GM18909 (cell line): ENCODE data around the gene SIRT6.
"Not testable (repeated sequence)": the region's sequence is repeated elsewhere in the genome, so short reads cannot be mapped to it uniquely, and the experiment has no call there.

Experiments used
- ATAC-seq: cut with Tn5 transposase; IDR thresholded peaks from one replicate; pipeline ENCODE4 v1.9.1; 2021; ENCODE audit warnings: mild to moderate bottlenecking; ENCODE audit not compliant: unreplicated experiment, poor library complexity

The SIRT6 gene

GRCh38 chr19:4177146-4177545 is 5.2 kb downstream of the SIRT6 start:
- no peak for ATAC-seq

- no peak for ATAC-seq
Measured at GRCh38 chr19:4175669-4175931, 6.8 kb downstream of the SIRT6 start.

- no peak for ATAC-seq
Measured at GRCh38 chr19:4174895-4175668, 7.3 kb downstream of the SIRT6 start.

DNA sequence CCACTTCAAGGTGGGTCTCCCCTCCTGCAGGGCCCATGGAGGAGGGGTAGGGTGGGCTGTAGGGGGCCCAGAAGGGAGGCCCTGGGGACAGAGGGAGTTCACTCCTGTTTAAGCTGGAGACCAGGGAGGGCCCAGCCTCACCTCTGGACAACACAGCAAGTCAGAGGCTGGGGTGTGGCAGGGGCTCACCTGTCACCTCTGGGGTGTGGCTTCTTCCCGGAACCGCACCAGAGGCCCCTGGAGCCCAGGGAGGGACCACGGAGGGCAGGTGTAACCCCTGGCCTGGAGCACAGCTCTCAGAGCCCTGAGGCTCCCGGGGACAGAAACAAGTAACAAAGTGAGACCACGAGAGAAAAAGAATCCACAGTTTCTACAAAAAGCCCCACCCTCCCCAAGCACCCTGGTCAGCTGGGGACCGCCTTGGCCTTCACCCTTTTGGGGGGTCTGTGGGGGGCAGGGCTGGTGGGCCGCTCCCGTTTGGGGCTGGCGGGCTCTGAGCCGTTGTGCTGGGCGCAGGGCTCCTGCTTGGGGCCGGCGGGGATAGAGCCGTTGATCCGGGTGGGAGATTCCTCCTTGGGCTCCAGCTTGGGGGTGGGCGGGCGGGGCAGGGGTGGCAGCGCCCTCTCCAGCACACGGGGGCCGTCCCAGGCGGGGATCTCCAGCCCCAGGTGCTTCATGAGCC is 8.0 kb downstream of the SIRT6 start:
- ATAC-seq = no peak

DNA sequence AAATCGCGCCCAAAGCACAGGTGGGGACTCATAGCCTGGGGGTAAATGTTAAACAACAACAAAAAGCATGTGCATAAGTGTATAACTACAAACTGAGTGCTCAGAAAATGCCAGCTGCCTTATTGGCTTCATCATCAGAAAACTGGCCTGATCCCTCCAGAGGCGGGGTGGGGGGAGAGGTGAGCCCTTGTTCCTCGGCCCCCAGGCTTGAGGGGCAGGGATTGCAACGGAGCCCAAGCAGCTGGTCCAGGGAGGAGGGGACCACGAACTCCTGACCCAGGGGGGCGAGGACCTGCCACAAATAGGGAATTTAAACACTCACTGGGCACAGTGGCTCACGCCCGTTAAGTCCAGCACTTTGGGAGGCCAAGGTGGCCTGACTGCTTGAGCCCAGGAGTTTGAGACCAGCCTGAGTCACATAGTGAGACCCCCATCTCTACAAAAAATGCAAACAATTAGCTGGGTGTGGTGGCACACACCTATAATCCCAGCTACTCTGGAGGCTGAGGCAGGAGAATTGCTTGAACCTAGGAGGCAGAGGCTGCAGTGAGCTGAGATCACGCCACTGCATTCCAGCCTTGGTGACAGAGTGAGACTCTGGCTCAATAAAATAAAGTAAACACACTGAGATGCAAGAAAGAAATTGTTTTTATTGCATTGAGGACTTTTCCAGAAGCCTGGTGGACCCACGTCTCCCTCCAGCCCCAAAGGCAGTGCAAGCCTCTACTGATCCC is 8.7 kb downstream of the SIRT6 start:
- no peak for ATAC-seq

DNA sequence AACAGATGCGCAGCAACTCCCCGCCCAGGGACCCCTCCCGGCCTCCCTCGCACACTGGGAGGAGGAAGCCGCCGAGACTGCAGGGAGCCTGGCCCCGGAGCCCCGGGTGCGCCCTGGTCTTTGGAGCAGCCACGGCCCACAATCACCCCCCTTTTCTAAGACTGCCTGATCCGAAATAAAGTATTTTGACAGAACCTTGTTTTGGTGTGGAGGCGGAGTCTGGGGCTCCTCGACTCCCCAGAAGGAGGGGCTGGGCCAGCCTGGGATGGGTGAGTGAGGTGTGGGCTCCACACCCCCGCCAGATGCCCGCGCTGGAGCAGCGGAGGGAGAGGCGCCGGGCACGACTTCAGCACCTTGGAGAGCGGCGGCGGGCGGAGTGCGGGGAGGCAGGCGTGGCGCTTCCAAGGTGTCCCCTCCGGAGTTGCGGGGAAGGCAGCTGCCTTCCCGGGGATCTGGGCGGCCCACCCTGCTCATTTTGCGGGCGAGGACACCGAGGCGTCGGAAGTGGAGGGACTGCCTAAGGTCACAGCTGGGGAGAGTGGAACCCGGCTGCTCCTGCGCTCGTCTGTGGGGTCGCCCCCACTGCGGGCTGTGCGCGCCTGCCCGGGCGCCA is 9.4 kb downstream of the SIRT6 start:
- no peak for ATAC-seq

DNA sequence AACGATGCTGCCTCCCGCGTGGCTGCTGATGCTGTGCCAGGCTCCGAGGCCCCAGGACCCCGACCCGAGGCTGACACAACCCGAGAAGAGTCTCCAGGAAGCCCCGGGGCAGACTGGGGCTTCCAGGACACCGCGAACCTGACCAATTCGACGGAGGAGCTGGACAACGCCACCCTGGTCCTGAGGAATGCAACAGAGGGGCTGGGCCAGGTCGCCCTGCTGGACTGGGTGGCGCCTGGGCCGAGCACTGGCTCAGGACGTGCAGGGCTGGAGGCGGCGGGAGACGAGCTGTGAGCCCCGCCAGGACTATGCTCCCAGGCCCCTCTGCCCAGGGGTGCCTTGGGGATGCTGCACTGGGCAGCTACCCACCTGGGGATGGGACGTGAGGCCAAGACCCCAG is 10.7 kb downstream of the SIRT6 start:
- ATAC-seq = no peak

DNA sequence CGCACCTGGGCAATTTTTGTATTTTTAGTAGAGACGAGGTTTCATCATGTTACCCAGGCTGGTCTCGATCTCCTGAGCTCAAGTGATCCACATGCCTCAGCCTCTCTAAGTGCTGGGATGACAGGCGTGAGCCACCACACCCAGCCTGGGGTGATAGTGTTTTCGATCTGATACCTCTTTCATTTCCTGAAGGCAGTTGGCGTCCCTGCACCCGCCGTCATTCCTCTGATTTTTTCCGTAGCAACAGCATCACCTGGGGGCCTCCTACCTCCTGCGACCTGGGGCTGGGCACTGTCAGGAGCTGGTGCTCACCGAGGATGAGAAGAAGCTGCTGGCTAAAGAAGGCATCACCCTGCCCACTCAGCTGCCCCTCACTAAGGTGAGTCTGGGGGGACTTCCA is 18.1 kb downstream of the SIRT6 start:
- ATAC-seq = no peak

DNA sequence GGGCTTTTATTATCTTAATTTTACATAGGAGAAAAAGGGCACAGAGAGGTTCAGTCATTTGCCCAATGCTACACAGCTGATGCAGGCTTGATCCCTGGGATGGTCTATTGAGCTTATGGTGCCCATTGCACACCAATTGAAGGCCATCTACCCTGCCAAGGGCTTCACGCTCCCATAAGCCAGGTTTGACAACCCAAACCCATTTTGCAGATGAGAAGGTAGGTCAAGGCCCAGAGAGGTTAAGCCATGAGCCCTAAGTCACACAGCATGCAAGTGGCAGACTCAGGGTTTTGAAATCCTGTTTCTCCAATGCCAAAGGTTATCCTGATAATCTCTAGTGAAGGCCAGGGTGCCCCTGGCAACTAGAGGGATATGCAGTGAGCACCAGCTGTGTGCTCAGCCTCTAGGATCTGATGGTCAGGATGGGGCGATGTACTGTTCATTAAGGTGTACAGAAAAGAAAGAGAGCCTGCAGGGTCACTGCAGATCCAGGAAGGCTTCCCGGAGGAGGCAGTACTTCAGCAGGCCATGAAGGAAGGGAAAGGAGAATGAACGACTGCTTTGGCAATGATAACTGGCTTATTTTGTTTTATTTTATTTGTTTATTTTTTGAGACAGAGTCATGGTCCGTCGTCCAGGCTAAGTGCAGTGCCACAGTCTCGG is 20.8 kb downstream of the SIRT6 start:
- ATAC-seq = no peak

DNA sequence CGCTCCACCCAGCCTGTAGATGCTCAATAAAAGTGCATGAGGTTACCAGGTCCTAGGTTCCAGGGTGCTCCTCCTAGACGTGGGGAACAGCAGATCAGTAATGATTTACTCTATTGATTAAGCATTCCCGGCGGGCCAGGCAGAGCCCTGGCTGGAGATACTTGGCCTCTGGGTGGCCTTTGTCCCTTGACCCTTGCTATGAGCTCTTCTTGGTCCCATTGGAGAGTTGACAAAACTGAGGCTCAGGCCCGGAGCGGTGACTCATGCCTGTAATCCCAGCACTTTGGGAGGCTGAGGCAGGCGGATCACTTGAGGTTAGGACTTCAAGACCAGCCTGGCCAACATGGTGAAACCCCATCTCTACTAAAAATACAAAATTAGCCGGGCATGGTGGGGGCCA is 24.4 kb downstream of the SIRT6 start:
- ATAC-seq = not testable (repeated sequence)

- no peak for ATAC-seq
Measured at GRCh38 chr19:4157164-4157563, 25.2 kb downstream of the SIRT6 start.

- no peak for ATAC-seq
Measured at GRCh38 chr19:4154571-4155312, 27.6 kb downstream of the SIRT6 start.

GRCh38 chr19:4152241-4152998 is 29.9 kb downstream of the SIRT6 start:
- ATAC-seq = no peak

- ATAC-seq = no peak
Measured at GRCh38 chr19:4151623-4152022, 30.7 kb downstream of the SIRT6 start.

DNA sequence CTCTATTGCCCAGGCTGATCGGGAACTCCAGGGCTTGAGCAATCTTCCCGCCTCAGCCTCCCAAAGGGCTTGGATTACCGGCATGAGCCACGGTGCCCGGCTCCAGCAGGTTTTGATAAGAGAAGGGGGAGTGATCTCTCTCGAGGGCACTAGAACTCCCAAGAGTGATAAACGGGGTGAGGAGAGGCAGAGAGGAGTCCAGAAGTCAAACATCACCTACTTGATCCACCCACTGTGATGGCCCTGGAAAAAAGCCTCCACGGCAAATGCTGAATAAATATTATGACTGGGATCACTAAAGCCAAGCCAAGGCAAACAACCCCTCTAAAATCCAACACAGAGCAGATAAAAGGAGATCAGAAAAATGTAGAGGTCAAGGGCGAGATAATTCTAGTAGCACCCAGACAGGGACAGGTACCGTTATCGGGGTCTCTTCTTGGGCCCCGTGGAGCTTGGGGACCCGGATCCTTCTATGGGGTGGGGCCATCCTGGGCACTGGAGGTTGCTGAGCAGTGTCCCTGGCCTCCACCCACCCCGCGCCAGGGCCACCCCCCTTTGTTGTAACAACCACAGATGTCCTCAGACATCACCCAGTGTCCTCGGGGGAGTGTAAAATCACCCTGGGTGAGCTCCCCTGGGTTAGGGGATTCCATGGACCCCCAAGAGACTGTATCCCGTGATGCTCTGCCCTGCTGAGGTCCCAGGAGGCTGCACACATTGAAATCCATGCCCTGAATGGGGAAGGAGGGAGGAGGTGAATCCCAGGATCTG is 32.7 kb downstream of the SIRT6 start:
- no peak for ATAC-seq

DNA sequence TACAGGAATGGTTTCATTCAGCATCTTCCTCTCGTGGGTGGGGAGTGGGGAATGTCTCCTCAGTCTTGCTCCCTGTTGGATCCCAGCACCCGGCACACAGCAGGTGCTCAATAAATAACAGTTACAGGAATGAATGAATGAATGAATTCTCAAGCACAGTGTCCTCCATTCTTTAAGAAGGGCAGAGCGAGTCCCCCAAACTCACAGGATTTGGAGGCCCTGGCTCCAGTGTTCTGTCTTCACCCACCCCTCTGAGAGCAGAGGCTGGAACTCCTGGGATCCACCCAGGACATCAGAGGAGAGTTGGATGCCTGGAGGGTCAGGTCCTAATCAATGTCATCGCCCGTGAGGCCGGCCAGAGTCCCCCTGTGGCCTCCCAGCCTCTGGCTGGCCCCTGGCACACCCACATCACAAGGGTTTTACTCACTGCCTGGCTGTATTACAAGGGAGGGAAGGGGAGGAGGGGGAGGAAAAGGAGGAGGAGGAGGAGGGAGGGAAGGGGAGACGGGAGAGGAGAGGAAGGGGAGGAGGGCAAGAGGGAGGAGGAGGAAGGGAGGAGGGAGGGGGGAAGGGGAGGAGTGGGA is 37.6 kb downstream of the SIRT6 start:
- ATAC-seq = no peak

DNA sequence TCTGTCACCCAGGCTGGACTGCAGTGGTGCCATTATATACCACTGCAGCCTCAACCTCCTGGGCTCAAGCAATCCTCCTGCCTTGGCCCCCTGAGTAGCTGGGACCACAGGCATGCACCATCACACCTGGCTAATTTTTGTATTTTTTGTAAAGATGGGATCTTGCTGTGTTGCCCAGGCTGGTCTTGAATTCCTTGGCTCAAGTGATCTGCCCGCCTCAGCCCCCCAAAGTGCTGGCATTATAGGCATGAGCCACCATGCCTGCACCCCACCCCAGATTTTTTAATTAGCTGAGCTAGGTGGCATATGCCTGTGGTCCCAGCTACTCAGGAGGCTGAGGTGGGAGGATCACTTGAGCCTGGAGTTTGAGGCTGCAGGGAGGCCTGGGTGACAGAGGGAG is 39.4 kb downstream of the SIRT6 start:
- not testable (repeated sequence) for ATAC-seq

- no peak for ATAC-seq
Measured at GRCh38 chr19:4140237-4140711, 42.1 kb downstream of the SIRT6 start.
